ENCODE data around the gene LDHA.

The LDHA gene

DNA sequence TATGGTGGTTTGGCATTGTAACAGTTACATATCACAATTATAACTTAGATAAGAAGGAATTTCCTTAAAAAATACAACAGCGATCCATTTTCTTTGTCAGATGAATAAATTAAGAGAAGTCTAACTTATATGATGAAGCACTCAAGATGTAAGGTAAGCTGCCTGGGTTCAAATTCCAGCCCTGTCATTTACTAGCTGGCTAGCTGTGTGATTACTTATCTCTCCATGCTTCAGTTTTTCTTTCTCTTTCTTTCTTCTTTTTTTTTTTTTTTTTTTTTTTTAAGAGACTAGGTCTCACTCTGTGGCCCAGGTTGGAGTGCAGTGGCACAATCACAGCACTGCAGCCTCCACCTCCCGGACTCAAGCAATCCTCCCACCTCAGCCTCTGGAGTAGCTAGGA lies 22.2 kb upstream of the LDHA start:
- Histone ChIP-seq H3K4me3 (ENCODE audit: low read depth, low read length) (no peak overlapping the region), H3K9ac (ENCODE audit: low read depth, low read length) (no peak overlapping the region), H3K36me3 (ENCODE audit: control insufficient read depth, insufficient read depth, low read length) (no peaks in the 10 kb centered on the region), H3K27me3 (ENCODE audit: control insufficient read depth, insufficient read depth, low read length) (no peaks in the 10 kb centered on the region), H3K9me3 (ENCODE audit: control insufficient read depth, insufficient read depth, low read length) (no peaks in the 10 kb centered on the region), H3K4me1 (ENCODE audit: control insufficient read depth, insufficient read depth, low read length) (no peaks in the 10 kb centered on the region)

DNA sequence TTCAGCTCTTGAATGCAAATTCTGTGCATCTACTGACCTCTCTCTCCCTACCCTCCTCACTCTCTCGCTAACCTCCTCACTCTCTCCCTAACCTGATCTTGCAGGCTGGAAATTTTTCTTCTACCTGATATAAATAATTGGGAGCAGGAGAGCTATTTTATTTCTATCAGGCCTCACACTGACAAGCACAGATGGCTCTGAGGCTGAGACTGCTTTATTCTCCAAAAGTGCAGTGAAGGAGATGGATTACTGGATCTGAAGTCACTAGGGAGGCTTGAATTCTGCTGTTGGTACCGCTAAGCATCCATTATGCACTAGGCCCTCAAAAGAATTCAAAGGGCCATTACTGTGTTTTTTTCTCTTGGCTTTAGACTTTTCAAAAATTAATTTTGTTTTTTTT lies 19.4 kb upstream of the LDHA start:
- no peaks in the 10 kb centered on the region for H3K36me3 ChIP-seq (ENCODE audit: control insufficient read depth, insufficient read depth, low read length)
- H3K4me1 ChIP-seq (ENCODE audit: control insufficient read depth, insufficient read depth, low read length) = no peaks in the 10 kb centered on the region
- no peak overlapping the region for H3K4me3 ChIP-seq (ENCODE audit: low read depth, low read length)
- H3K9me3 ChIP-seq (ENCODE audit: control insufficient read depth, insufficient read depth, low read length) = no peaks in the 10 kb centered on the region
- no peaks in the 10 kb centered on the region for H3K27me3 ChIP-seq (ENCODE audit: control insufficient read depth, insufficient read depth, low read length)
- no peak overlapping the region for H3K9ac ChIP-seq (ENCODE audit: low read depth, low read length)

DNA sequence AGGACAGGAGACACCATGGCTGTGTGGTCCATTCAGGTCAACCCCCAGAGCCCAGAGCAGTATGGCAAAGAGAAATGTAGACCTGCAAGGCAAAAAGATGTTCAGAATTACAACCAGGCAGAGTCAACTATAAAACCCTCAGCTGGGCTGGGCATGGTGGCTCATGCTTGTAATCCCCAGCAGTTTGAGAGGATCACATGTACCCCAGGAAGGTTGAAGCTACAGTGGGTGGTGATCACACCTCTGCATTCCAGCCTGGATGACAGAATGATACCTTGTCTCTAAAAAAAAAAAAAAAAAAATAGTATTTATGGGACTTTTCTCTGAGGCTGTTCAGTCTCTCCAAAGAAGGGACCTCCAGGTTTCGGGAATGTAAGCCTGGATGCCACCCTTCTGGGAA lies 18.4 kb upstream of the LDHA start:
- Histone ChIP-seq H3K27me3 (ENCODE audit: control insufficient read depth, insufficient read depth, low read length) (no peaks in the 10 kb centered on the region), H3K36me3 (ENCODE audit: control insufficient read depth, insufficient read depth, low read length) (no peaks in the 10 kb centered on the region), H3K9ac (ENCODE audit: low read depth, low read length) (no peak overlapping the region), H3K9me3 (ENCODE audit: control insufficient read depth, insufficient read depth, low read length) (no peaks in the 10 kb centered on the region), H3K4me1 (ENCODE audit: control insufficient read depth, insufficient read depth, low read length) (no peaks in the 10 kb centered on the region), H3K4me3 (ENCODE audit: low read depth, low read length) (no peak overlapping the region)

DNA sequence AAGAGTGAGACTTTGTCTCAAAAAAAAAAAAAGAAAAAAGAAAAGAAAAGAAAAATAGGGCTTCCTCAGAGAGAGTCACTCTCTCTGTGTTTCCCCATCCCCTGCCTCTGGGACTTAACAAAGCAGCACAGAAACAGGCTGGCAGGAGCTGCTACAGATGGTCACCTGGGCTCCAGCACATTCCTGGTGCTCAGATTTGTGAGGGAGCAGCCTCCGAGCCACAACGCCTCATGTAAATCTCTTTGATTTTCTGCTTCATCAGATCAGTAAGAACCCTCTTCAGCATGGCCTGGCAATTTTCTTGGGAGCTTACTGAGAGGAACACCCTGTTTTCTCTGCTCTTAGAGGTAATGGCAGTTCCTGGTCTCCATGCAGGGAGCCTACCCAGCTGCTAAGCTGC lies 15.2 kb upstream of the LDHA start:
- Histone ChIP-seq H3K9ac (ENCODE audit: low read depth, low read length) (no peak overlapping the region), H3K36me3 (ENCODE audit: control insufficient read depth, insufficient read depth, low read length) (no peaks in the 10 kb centered on the region)

GRCh38 chr11:18383388-18384156 lies 10.8 kb upstream of the LDHA start:
- Histone ChIP-seq H3K27me3 (ENCODE audit: control insufficient read depth, insufficient read depth, low read length) (no peaks in the 10 kb centered on the region), H3K36me3 (ENCODE audit: control insufficient read depth, insufficient read depth, low read length) (no peaks in the 10 kb centered on the region), H3K9ac (ENCODE audit: low read depth, low read length) (no peak overlapping the region), H3K4me3 (ENCODE audit: low read depth, low read length) (no peak overlapping the region), H3K4me1 (ENCODE audit: control insufficient read depth, insufficient read depth, low read length) (peaks cover 2% of the 10 kb centered on the region), H3K9me3 (ENCODE audit: control insufficient read depth, insufficient read depth, low read length) (no peaks in the 10 kb centered on the region)

More for the DNA sequence above, 15.2 kb upstream of the LDHA start:
- H3K9me3 ChIP-seq (ENCODE audit: control insufficient read depth, insufficient read depth, low read length) = no peaks in the 10 kb centered on the region
- no peak overlapping the region for H3K4me3 ChIP-seq (ENCODE audit: low read depth, low read length)
- H3K4me1 ChIP-seq (ENCODE audit: control insufficient read depth, insufficient read depth, low read length) = peaks cover 2% of the 10 kb centered on the region
- H3K27me3 ChIP-seq (ENCODE audit: control insufficient read depth, insufficient read depth, low read length) = no peaks in the 10 kb centered on the region

DNA sequence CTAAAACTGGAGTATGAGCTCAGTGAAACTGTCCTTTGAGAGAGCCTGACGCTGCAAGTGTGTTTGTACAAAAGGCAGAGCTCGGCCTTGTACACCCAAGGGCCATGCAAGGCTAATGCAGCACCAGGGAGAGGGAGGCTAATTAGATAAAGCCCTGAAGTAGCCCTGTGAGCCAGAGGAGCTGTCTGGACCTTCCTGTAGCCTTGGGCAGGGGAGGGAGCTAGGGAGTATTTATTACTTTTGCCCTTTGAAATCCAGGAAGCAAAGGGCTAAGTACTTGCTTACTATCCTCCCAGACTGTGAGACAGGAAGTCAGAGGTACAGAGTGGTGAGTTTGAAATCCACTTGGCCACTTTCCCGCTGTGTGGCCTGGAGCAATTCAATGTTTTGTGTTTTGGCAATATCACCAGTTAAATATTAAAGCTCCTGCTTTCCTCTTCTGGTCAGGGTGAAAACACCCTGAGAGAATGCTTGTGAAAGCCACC lies 10.2 kb upstream of the LDHA start:
- Histone ChIP-seq H3K27me3 (ENCODE audit: control insufficient read depth, insufficient read depth, low read length) (no peaks in the 10 kb centered on the region), H3K4me1 (ENCODE audit: control insufficient read depth, insufficient read depth, low read length) (peaks cover 2% of the 10 kb centered on the region), H3K9me3 (ENCODE audit: control insufficient read depth, insufficient read depth, low read length) (no peaks in the 10 kb centered on the region), H3K4me3 (ENCODE audit: low read depth, low read length) (no peak overlapping the region), H3K9ac (ENCODE audit: low read depth, low read length) (no peak overlapping the region), H3K36me3 (ENCODE audit: control insufficient read depth, insufficient read depth, low read length) (no peaks in the 10 kb centered on the region)

GRCh38 chr11:18390088-18390487 lies 4.3 kb upstream of the LDHA start:
- Histone ChIP-seq H3K9me3 (ENCODE audit: control insufficient read depth, insufficient read depth, low read length) (no peaks in the 10 kb centered on the region), H3K9ac (ENCODE audit: low read depth, low read length) (no peak overlapping the region), H3K4me1 (ENCODE audit: control insufficient read depth, insufficient read depth, low read length) (no peaks in the 10 kb centered on the region), H3K36me3 (ENCODE audit: control insufficient read depth, insufficient read depth, low read length) (no peaks in the 10 kb centered on the region), H3K4me3 (ENCODE audit: low read depth, low read length) (no peak overlapping the region), H3K27me3 (ENCODE audit: control insufficient read depth, insufficient read depth, low read length) (peaks cover 19% of the 10 kb centered on the region)

DNA sequence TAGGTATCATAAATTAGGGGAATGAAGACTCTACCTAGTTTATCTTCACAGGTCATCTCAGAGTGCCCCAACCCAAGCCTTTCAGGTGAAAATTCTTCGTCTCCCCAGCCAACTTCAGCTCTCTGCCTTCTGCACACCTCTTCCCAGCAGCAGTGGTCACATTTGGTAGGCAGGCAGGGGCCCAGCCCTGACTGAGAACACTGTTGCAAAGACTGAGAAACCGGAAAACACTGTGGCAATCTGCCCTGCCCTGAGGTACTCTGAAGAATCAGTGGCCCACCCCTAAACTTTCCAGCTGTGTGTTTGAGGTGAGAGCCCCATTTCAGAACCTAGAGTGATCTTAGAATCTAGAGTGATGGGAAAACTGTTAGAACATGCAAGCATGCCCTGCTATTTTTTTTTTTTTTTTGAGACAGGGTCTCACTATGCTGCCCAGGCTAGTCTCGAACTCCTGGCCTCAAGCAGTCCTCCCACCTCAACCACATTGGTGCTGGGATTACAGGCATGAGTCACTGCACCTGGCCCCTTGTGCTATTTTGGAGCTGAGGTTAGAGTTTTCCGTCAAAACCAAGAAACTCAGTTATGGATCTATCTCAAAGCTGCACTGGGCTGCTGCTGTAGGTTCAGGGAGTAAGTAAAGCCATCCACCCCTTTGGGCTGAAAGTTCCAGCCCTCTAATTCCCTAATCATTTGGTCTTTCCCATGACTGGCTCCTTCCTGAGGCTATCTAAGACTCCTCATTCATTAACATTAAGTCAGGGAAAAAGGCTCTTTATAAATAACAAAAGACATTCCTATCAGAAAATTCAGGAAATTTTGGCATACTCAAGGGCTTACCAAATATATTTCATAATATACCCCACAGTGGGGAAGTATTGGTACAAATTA lies 1.7 kb upstream of the LDHA start:
- H3K27me3 ChIP-seq (ENCODE audit: control insufficient read depth, insufficient read depth, low read length) = peaks cover 20% of the 10 kb centered on the region
- no peaks in the 10 kb centered on the region for H3K9me3 ChIP-seq (ENCODE audit: control insufficient read depth, insufficient read depth, low read length)
- H3K36me3 ChIP-seq (ENCODE audit: control insufficient read depth, insufficient read depth, low read length) = peaks cover 4% of the 10 kb centered on the region
- H3K4me3 ChIP-seq (ENCODE audit: low read depth, low read length) = no peak overlapping the region
- no peaks in the 10 kb centered on the region for H3K4me1 ChIP-seq (ENCODE audit: control insufficient read depth, insufficient read depth, low read length)
- H3K9ac ChIP-seq (ENCODE audit: low read depth, low read length) = no peak overlapping the region

DNA sequence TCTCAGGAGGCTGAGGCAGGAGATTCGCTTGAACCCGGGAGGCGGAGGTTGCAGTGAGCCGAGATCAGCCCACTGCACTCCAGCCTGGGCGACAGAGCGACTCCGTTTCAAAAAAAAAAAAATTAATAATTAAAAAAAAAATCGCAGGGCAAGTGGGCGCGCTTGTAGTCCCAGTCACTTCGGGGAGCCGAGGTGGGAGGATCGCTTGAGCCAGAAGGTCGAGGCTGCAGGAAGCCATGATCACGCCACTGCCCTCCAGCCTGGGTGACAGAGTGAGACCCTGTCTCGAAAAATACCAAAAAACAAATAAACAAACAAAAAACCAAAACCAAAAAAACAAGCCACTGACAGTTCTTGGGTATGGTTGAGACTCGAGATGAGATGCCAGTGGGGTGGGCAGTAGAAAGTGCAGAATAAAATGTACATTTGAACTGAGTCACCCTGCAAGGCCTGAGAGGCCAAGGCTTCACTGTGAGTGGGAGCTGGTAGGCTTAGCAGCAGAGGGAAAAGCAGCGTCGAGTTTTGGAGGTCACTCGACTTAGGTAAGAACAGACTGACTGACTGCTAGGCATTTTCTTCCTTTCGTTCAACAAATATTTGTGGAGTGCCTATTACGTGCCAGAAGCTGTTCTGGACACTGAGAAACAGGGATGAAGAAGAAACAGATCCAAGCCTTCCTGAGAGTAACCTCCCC lies 635 bp upstream of the LDHA start:
- H3K27me3 ChIP-seq (ENCODE audit: control insufficient read depth, insufficient read depth, low read length) = peaks cover 20% of the 10 kb centered on the region
- peaks cover 4% of the 10 kb centered on the region for H3K36me3 ChIP-seq (ENCODE audit: control insufficient read depth, insufficient read depth, low read length)
- H3K4me1 ChIP-seq (ENCODE audit: control insufficient read depth, insufficient read depth, low read length) = no peaks in the 10 kb centered on the region
- H3K4me3 ChIP-seq (ENCODE audit: low read depth, low read length) = peak overlapping the region; percentile 84
- H3K9ac ChIP-seq (ENCODE audit: low read depth, low read length) = no peak overlapping the region
- no peaks in the 10 kb centered on the region for H3K9me3 ChIP-seq (ENCODE audit: control insufficient read depth, insufficient read depth, low read length)

GRCh38 chr11:18394928-18395734 lies 768 bp downstream of the LDHA start:
- Histone ChIP-seq H3K4me1 (ENCODE audit: control insufficient read depth, insufficient read depth, low read length) (no peaks in the 10 kb centered on the region), H3K9me3 (ENCODE audit: control insufficient read depth, insufficient read depth, low read length) (no peaks in the 10 kb centered on the region), H3K36me3 (ENCODE audit: control insufficient read depth, insufficient read depth, low read length) (peaks cover 11% of the 10 kb centered on the region), H3K27me3 (ENCODE audit: control insufficient read depth, insufficient read depth, low read length) (peaks cover 20% of the 10 kb centered on the region), H3K4me3 (ENCODE audit: low read depth, low read length) (peak overlapping the region; percentile 84), H3K9ac (ENCODE audit: low read depth, low read length) (peak overlapping the region; percentile 68)

Data from iPS-15b (cell line).